ENCODE data around the gene FXR1. TPM values are rescaled to one million over a fixed set of nuclear protein-coding genes. Genes with fewer than 3 reads are reported as not detected.

The FXR1 gene
- total RNA-seq, 4 donors from 2014 or later = 62.0 to 118 (median 76.8) TPM

GRCh38 chr3:181025204-181025603 lies 112.7 kb downstream of the FXR1 start:
- Histone ChIP-seq H3K4me1 (no peaks in the 10 kb centered on the region), H3K27ac (no peak overlapping the region), H3K4me3 (no peak overlapping the region), H3K36me3 (no peaks in the 10 kb centered on the region), H3K27me3 (no peaks in the 10 kb centered on the region), H3K9me3 (peaks cover 23% of the 10 kb centered on the region)
- no peak for DNase-seq (ENCODE audit: low spot score in 2 of 2)
- TF ChIP-seq POLR2AphosphoS5 (IDR thresholded peaks at IDR 0.05) (no peak), CTCF (IDR thresholded peaks at IDR 0.05) (no peak), POLR2A (IDR thresholded peaks at IDR 0.05) (no peak), EP300 (IDR thresholded peaks at IDR 0.05) (no peak)

GRCh38 chr3:181030948-181031347 lies 118.5 kb downstream of the FXR1 start:
- DNase-seq (ENCODE audit: low spot score in 2 of 2) = no peak
- H3K4me3 ChIP-seq = no peak overlapping the region
- no peaks in the 10 kb centered on the region for H3K4me1 ChIP-seq
- no peak overlapping the region for H3K27ac ChIP-seq
- no peaks in the 10 kb centered on the region for H3K36me3 ChIP-seq
- TF ChIP-seq CTCF (IDR thresholded peaks at IDR 0.05) (no peak), POLR2AphosphoS5 (IDR thresholded peaks at IDR 0.05) (no peak), POLR2A (IDR thresholded peaks at IDR 0.05) (no peak), EP300 (IDR thresholded peaks at IDR 0.05) (no peak)
- no peaks in the 10 kb centered on the region for H3K27me3 ChIP-seq
- H3K9me3 ChIP-seq = peaks cover 4% of the 10 kb centered on the region

Other genes starting within 250 kb of the FXR1 start
- gene CCDC39, start 233.2 kb upstream of the FXR1 start, total RNA-seq = not detected
- gene DNAJC19, start 77.1 kb downstream of the FXR1 start, total RNA-seq = 10 to 100 TPM; 23.8 to 26.7 (median 25.1) TPM

Measured in suprapubic skin (tissue), 4 donors.